Measurements from ENCODE around the gene DYRK4. TPM values are rescaled to one million over a fixed set of nuclear protein-coding genes. Genes with fewer than 3 reads are reported as not detected.

Gene DYRK4
- total and polyA plus RNA-seq, 2 of the 8 experiments (the other 6 are each of a cell fraction or from before 2014, with no cell fraction given): 10.5 to 11.4 TPM

DNA sequence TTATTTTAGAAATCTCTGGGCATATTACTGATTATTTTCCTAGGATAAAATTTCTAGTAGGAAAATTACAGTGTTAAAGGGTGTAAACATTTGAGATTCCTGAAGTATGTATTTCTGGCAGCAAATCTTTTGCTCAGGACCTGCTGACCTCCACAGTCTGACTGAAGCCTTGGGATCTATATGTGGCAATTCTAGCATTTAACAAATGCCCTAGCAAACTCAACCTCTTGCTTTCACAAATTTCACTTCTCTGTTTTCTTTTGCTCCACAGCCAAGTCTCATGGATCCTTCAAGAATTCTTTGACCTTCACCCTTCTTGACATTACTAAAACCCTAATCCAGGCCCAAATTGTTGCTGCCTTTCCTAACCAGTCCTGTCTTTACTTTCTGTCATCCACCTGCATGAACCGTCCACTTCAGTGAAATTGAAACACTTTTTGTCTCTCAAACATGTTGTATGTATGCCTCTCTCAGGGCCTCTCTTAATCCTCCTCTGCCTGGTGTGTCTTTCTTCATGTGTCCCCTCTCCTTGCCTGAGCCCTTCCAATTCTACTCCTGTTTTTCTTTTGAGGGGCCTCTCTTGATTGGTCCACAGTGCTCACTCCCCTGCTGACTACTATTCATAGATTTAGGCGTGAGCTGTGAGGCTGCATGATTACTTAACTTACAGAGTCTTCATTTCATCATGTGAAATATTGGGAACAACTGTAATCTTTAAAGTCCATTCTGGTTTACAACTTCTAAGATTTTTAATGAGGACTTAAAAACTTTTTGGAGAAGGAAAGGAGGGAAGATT, 5.1 kb upstream of the DYRK4 start:
- H3K79me2 ChIP-seq (ENCODE audit: control insufficient read depth in 1 of 2, insufficient read depth in 2 of 2, low read length in 2 of 2): no peaks in the 10 kb centered on the region
- no peak overlapping the region for H3K18ac ChIP-seq (ENCODE audit: extremely low read depth, low read length)
- no peak for FAIRE-seq
- H3K9me3 ChIP-seq (ENCODE audit: insufficient read depth in 2 of 2, low read depth in 1 of 2, low read length in 1 of 2): no peaks in the 10 kb centered on the region
- H3K4me1 ChIP-seq (replicated peaks in 1 of 4; ENCODE audit: control insufficient read depth in 3 of 4, insufficient read depth in 4 of 4, low read length in 3 of 4): peaks cover 0 to 4% (median 2%) of the 10 kb centered on the region in 4 experiments; a peak in 3 of 7 replicates
- no peak overlapping the region for H4K5ac ChIP-seq (ENCODE audit: insufficient read length, low read depth, low read length)
- no peak overlapping the region for H2BK12ac ChIP-seq (ENCODE audit: low read depth, low read length)
- WGBS, 2 experiments (ENCODE audit: extremely low coverage in 1 of 2, insufficient coverage in 1 of 2, insufficient read length in 1 of 2, insufficient replicate concordance in 2 of 2, low coverage in 1 of 2, low lambda C conversion rate in 2 of 2, missing lambda C conversion rate in 1 of 2): 78% methylated on average over 2 of the region's 2 CpGs; no CpG with 5 or more reads in 1 of the 2 experiments
- no peak overlapping the region for H3K4ac ChIP-seq (replicated peaks; ENCODE audit: insufficient read length, low read depth, low read length)
- no peak overlapping the region for H4K91ac ChIP-seq (replicated peaks; ENCODE audit: insufficient read length, low read length)
- H3K27me3 ChIP-seq (replicated peaks in 1 of 4; ENCODE audit: control insufficient read depth in 3 of 4, extremely low read depth in 1 of 4, insufficient read depth in 3 of 4, low read length in 3 of 4): peaks cover 0 to 1% (median 0%) of the 10 kb centered on the region in 4 experiments; a peak in 1 of 7 replicates
- H4K8ac ChIP-seq (ENCODE audit: extremely low read depth, insufficient read depth, low read length): no peak overlapping the region
- no peaks in the 10 kb centered on the region for H3K79me1 ChIP-seq (ENCODE audit: low read depth, low read length)
- no peak overlapping the region for H2AFZ ChIP-seq (ENCODE audit: low read length)
- H2AK5ac ChIP-seq (ENCODE audit: low read depth, low read length): no peak overlapping the region
- no peak overlapping the region for H3K4me2 ChIP-seq (ENCODE audit: insufficient read depth in 1 of 2, low read depth in 2 of 2, low read length in 2 of 2)
- peaks cover 10 to 50% (median 26%) of the 10 kb centered on the region in 4 experiments; a peak in 7 of 8 replicates for H3K36me3 ChIP-seq (ENCODE audit: control insufficient read depth in 2 of 4, insufficient read depth in 4 of 4, low read length in 3 of 4)
- H3K23me2 ChIP-seq (ENCODE audit: low read depth, low read length): no peaks in the 10 kb centered on the region
- H3K27ac ChIP-seq (ENCODE audit: low read depth, low read length): no peak overlapping the region
- H3K23ac ChIP-seq (ENCODE audit: insufficient read length): no peak overlapping the region
- no peak overlapping the region for H2BK15ac ChIP-seq (ENCODE audit: low read length)
- ChIA-PET POLR2A (ENCODE audit: partially characterized antibody) (no interaction called here), CTCF (ENCODE audit: partially characterized antibody) (no interaction called here)
- no peaks in the 10 kb centered on the region for H4K20me1 ChIP-seq (replicated peaks in 1 of 2; ENCODE audit: control insufficient read depth in 1 of 2, insufficient read depth in 2 of 2, low read length in 2 of 2)
- H3K14ac ChIP-seq (ENCODE audit: insufficient read length): no peak overlapping the region
- DNase-seq (ENCODE audit: low read depth in 1 of 2, low spot score in 2 of 2): no peak
- H3K4me3 ChIP-seq (ENCODE audit: extremely low read depth in 1 of 4, insufficient read depth in 2 of 4, low read depth in 3 of 4, low read length in 4 of 4): no peak overlapping the region
- no peak overlapping the region for H2BK120ac ChIP-seq (replicated peaks; ENCODE audit: low read depth, low read length)
- no peak overlapping the region for H2BK5ac ChIP-seq (ENCODE audit: low read depth, low read length)
- H3K9ac ChIP-seq (replicated peaks in 1 of 4; ENCODE audit: extremely low read depth in 1 of 4, low read depth in 3 of 4, low read length in 3 of 4): no peak overlapping the region
- no peak overlapping the region for H3K56ac ChIP-seq (replicated peaks; ENCODE audit: insufficient read length, low read depth, low read length)
- no peak overlapping the region for H2BK20ac ChIP-seq (ENCODE audit: low read length)
- no peak for TF ChIP-seq FOSL1 (IDR thresholded peaks at IDR 0.05; ENCODE audit: insufficient read depth, low read depth, low read length)
- no peak for TF ChIP-seq NRF1 (IDR thresholded peaks at IDR 0.05; ENCODE audit: low read depth, low read length)
- no peak for TF ChIP-seq RAD21 (IDR thresholded peaks at IDR 0.05 in 1 of 2, conservative IDR thresholded peaks at IDR 0.05 in 1 of 2; ENCODE audit: low read depth in 2 of 2, low read length in 2 of 2)
- TF ChIP-seq PHF8 (conservative IDR thresholded peaks at IDR 0.05; ENCODE audit: low read depth, low read length): no peak
- TF ChIP-seq SP1 (IDR thresholded peaks at IDR 0.05; ENCODE audit: low read depth, low read length): no peak
- no peak for TF ChIP-seq MAFK (IDR thresholded peaks at IDR 0.05; ENCODE audit: low read depth, low read length)
- TF ChIP-seq BCL11A (IDR thresholded peaks at IDR 0.05; ENCODE audit: low read depth in 2 of 2, low read length in 2 of 2): no peak
- TF ChIP-seq JUND (IDR thresholded peaks at IDR 0.05; ENCODE audit: low read length): no peak
- TF ChIP-seq CHD1 (IDR thresholded peaks at IDR 0.05; ENCODE audit: low read depth, low read length): no peak
- TF ChIP-seq RXRA (IDR thresholded peaks at IDR 0.05; ENCODE audit: insufficient read depth, low read depth, low read length): no peak
- no peak for TF ChIP-seq TBP (IDR thresholded peaks at IDR 0.05; ENCODE audit: low read depth, low read length)
- TF ChIP-seq HDAC6 (IDR thresholded peaks at IDR 0.05; ENCODE audit: low read depth, low read length): no peak
- TF ChIP-seq CBX5 (IDR thresholded peaks at IDR 0.05; ENCODE audit: low read depth, low read length): no peak
- no peak for TF ChIP-seq SP4 (IDR thresholded peaks at IDR 0.05; ENCODE audit: low read length)

Data from H1 (cell line).